ENCODE data around the gene CHMP4A. TPM values are rescaled to one million over a fixed set of nuclear protein-coding genes. Genes with fewer than 3 reads are reported as not detected.

The CHMP4A gene
- total and polyA plus RNA-seq, 2 of the 13 experiments (the other 11 are each of a cell fraction or from before 2014, with no cell fraction given), result 83.6 to 113 TPM

- TF ChIP-seq NBN (conservative IDR thresholded peaks at IDR 0.05) (no peak), TFDP2 (CRISPR knock-in tag; IDR thresholded peaks at IDR 0.05) (no peak), SETDB1 (CRISPR knock-in tag; IDR thresholded peaks at IDR 0.05; ENCODE audit: borderline replicate concordance) (no peak), ZNF687 (CRISPR knock-in tag; IDR thresholded peaks at IDR 0.05) (no peak), PRDM4 (CRISPR knock-in tag; IDR thresholded peaks at IDR 0.05; ENCODE audit: borderline replicate concordance) (peak; percentile 52; the same call in 1 of the 2 replicates), NCOA2 (CRISPR knock-in tag; IDR thresholded peaks at IDR 0.05) (no peak), TAF1 (CRISPR knock-in tag; IDR thresholded peaks at IDR 0.05) (no peak), POGK (CRISPR knock-in tag; conservative IDR thresholded peaks at IDR 0.05) (peak; percentile 12; the same call in 1 of the 2 replicates), ZNF678 (CRISPR knock-in tag; IDR thresholded peaks at IDR 0.05) (0 out of 2 replicates have a peak, but pooled peaks have one; percentile 53), YEATS2 (CRISPR knock-in tag; IDR thresholded peaks at IDR 0.05; ENCODE audit: borderline replicate concordance) (no peak), ZNF326 (CRISPR knock-in tag; IDR thresholded peaks at IDR 0.05; ENCODE audit: borderline replicate concordance) (no peak; the same call in 1 of the 2 replicates), ZBTB46 (CRISPR knock-in tag; IDR thresholded peaks at IDR 0.05; ENCODE audit: borderline replicate concordance) (no peak; the same call in 1 of the 2 replicates), ZNF580 (CRISPR knock-in tag; IDR thresholded peaks at IDR 0.05; ENCODE audit: borderline replicate concordance, low read depth) (no peak), ZMYM4 (CRISPR knock-in tag; IDR thresholded peaks at IDR 0.05) (no peak), TBL1XR1 (IDR thresholded peaks at IDR 0.05; ENCODE audit: borderline replicate concordance, low read length, partially characterized antibody) (peak; percentile 30), EHMT2 (IDR thresholded peaks at IDR 0.05; ENCODE audit: borderline replicate concordance, low read depth, low read length) (no peak)
Measured at GRCh38 chr14:24231263-24232120, 18.2 kb upstream of the CHMP4A start (continued).

All from HepG2 (cell line).